GM21528 (cell line): ENCODE measurements around the gene C1QTNF8.

Experiments used
- ATAC-seq: cut with Tn5 transposase; IDR thresholded peaks from one replicate; pipeline ENCODE4 v1.9.1; 2021; ENCODE audit warnings: mild to moderate bottlenecking, moderate library complexity; ENCODE audit not compliant: unreplicated experiment, low FRiP score

Gene C1QTNF8

DNA sequence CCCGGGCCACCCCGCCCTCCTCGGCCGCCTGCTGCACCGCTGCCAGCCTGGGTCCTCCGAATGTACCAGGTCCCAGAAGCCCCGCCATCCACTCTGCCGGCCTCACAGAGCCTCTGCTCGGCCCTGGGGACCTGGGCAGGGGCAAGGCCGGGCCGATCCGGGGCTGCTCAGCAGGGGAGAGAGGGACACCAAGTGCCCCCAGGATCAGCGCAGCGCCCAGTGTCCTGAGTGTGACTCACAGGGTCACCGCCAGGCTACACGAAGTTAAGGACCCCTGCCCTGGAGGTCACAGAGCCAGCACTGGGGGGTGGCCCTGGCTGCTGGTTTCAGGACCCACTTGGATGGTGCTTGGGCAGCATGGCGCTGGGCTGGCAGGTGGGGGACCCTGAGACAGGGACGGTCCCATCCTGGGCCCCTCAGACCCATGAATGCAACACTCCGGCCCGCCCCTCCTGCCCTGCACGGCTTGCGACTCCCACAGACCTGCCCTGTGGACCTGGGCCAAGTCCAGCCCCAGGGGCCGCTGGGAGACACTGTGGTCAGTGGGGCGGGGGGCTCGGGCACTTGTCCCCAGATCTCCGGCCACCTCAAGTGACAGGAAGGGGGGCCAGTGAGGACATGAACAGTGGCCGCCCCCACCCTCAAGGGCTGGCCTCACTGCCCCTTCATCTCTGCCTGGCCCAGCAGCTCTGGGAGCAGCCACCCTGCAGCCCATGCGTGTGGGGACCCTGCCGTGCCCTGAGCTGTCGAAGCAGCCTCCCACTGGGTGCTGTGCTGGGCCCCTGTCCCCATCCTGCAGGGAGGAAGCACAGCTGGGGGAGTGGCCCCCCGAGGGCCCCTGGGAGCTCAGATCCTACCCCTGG is 46.7 kb downstream of the C1QTNF8 start:
- ATAC-seq, result no peak

DNA sequence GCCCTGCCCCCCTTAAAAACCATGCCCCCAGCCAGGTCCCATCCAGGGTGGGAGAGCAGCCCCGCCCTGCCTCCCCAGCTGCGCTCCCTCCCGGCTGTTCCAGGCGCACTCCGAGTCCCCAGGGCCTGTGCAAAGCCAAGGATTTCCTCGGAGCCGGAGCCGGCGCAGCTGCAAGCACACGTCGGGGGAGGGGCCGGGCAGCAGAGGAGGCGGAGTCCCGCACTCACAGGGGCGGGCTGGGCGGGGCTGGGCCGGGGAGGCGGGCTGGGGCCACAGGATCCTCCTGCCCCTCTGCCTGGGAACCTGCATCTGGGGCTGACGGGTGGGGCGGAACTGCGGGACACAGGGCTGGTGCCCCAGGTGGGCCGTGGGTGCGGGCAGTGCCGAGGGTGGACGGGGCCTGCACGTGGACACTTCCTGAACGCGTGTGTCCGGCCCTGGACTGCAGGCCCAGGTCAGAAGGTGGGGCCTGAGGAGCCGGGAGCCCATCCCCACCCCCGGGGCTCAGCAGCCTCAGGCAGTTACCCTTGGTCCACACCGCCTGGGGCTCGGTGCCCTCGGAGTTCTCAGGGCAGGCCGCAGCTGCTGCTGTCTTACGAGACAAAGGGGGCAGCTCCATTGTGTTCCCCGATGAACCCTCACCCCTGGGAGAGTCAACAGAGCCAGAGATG is 47.5 kb downstream of the C1QTNF8 start:
- ATAC-seq, result no peak

DNA sequence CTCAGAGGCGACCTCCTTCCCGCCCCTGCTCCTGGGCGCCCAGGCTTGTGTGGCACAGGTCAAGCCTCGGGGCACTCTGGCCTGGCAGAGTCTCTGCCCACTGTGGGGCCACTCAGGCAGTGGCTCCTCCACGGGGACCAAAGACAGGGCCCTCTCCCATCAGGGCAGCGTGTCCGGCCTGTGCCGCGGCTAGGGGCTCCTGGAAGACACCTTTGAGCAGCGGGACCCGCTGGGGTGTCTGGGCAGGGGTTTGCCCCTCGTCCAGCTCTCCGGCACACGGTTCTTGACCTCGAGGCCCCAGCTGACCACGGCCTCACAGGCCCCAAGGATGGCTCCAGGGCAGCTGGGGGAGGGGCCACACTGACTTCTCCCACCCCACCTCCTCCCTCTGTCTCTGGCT is 48.2 kb downstream of the C1QTNF8 start:
- no peak for ATAC-seq

DNA sequence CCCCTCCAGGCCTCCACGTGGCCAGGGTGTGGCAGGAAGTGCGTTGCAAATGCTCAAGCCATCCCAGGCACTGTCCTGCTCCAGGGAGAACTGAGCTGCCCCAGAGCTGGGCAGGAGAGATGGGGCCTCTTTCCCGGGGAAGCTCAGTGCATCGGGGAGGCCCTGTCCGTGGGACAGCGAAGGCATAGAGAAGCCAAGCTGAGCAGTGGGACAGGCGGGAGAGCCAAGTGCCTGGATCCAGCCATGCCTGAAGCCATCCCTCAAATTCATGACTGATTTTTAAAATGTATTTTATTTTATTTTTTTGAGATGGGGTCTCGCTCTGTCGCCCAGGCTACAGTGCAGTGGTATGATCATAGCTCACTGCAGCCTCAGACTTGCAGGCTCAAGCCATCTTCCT is 48.9 kb downstream of the C1QTNF8 start:
- ATAC-seq, result no peak

DNA sequence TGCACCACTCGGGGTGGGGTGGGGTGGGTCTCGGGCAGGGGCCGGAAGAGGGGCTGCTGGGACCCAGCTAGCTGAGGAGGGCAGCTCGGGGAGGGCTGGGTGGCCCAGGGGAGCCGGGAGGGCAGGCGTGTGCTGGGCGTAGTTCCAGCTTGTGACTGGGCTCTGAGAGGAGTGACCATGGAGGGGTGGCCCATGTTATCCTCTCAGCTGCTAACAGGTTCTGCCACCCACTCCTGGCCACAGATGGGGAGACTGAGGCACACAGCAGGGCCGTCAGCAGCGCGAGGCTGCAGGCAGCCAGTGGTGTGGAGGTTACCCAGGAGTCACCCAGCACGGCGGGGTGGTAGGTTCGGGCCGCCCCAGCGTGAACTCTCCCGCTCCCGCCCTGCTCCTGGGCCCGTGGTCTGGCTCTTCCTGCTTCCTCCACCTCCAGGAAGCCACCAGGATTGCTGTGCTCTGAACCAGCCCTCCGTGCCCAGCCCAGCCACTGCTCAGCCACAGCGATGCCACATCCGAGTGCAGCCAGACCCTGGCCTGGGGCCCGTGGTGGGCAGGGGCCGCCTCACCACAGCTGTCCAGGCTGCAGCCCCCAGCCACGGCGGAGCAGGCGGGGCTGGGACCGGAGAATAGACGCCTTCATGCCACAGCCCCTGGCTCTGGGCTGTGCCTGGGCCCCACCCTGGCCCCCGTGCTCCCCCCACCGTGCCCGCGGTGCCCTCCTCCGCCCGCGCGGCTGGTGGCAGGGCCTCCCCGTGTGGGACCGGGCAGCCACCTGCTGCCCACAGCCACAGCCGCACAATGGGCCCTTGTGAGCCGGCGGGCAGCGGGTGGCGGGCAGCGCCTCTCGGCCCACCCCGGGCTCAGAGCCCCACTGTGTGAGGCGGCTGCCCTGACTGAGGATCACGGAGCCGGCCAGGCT is 49.8 kb downstream of the C1QTNF8 start:
- ATAC-seq, result no peak

DNA sequence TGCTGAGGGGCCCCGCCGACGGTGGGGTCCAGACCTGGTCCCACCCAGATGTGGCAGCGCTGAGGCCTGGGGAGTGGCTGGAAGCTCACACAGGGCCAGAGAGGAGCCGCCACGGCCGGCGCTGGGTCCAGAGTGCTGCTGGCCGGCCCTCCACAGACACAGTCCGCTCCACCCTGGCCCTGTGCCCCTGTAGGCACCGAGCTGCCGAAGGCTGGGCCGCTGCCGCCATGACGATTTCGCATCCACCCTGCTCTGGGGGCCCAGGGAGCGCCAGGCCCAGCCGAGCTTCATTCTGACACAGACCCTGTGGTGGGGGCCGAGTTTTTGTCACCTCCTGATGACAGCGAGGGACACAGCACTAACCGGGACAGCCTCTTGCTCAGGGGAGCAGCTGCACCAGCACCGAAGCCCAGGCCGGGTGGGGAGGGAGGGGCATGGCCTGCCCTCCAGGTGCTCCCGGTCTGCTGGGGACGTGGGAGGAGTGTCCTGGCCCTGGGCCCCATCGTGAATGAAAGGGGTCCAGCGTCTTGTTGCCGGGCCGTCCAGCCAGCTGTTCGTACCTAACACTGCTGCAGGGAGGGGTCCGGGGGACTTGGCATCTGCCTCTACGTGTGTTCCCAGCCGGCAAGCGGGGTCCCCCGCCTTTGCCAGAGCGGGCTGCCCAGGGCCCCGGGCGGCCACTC is 50.6 kb downstream of the C1QTNF8 start:
- ATAC-seq, result no peak

DNA sequence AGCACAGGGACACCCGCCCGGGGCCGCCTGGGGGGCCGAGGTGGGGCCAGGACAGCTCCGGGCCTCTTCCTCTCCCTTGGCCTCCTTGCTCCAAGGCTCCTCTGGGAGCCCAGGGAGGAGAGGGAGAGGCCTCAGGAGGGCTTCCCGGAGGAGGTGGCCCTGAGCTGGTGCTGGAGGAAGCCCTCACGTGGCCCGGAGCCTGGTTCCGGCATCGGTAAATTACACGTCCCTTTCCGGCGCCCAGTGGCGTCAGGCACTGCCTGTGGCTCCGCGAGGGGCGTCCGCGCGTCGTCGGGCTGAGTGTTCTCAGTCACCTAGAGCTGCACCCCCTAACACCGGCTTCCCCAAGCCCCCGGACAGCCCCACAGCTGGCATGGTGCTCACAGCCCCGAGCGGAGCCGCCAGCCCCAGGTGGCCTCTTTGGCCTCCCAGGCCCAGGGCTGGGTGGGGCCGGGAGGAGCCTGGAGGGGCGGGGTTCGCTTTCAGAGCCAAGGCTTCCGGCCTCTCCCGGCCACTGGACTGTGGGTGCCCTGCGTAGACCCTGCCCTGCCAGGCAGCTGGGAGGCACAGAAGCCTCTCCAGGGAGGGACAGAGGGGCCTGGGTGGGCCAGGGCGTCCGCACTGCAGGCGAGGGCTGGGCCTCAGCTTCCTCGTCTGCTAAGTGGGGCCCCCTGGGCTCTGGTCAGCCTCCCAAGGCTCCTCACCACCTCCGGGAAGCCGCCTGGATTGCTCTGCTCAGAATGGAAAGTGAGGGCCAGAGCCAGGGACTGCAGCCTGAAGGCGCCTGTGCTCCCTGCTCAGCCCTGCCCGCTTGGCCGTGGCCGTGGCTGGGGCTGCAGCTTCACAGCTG is 51.4 kb downstream of the C1QTNF8 start:
- ATAC-seq, result no peak

DNA sequence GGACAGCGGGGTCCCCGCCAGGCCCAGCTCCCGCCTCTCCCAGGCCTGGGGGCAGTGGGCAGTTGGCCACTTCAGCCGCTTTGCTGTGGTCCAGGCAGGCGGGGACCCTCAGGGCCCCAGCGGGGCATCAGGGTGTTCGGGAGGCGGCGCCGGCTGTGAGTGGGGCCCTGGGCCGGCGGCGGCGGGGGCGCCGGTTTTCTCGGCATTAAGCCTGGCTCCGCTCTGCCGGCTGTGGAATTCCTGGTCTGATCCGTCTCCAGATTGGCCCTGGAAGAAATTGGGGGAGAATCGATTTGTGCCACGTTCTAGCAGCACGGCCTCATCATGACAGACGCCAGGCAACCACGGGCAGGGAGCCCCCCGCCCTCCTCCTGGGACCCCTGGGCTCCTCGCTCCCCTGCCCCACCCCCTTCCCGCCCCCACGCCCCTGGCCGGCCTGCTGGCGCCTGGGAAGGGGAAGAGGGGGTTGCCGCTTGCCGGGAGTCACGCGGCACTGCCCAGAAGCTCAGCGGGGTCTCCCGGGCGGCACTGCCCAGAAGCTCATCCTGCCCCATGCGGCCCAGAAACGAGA is 52.1 kb downstream of the C1QTNF8 start:
- no peak for ATAC-seq

DNA sequence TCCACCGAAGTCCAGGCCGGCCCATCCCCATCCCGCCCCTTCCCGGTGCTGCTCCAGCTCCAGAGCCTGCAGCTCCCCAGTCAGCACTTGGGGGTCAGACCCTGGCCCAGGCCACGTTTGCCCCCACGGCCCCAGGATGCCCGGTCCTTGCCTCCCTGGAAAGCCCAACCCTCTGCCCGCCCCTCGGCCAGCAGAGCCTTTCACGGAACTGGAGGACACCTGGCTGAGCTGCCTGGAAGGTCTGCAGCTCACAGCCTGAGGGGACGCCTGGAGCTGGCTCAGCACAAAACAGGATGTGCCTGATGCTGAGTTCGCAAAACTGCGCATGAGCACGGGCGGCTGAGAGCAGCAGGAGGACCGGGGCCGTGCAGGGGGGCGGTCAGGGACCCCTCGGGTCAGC is 53.2 kb downstream of the C1QTNF8 start:
- ATAC-seq, result no peak

DNA sequence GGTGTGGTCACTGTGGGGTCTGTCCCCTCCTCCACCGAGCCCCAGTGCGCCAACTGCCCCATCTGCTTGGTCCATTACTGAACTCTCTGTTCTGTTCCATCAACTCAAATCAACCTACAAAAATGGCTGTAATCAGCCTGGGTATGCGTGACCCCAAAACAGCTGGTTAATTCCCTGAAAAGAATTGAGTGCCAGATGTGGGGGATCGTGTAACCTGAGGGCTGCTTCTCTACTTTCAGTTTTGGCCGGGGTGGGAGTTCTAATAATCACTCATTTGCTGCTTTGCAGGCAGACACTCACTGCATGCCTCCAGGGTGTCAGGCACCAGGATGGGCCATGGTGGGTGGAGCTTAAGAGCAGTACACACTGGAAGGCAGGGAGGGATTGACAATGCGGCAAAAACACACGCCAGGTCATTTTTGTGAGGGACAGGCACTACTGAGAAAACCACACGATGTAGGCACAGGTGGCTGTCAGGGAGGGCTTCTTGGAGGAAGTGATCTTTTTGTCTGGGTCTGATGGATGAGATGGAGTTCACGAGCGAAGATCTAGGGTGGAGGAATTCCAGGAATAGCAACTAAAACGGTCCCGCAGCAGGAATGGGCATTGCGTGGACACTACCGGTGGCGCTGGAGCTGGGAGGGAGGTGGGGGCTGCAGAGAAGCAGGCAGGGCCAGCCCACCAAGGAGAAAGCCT is 53.8 kb downstream of the C1QTNF8 start:
- ATAC-seq, result no peak

DNA sequence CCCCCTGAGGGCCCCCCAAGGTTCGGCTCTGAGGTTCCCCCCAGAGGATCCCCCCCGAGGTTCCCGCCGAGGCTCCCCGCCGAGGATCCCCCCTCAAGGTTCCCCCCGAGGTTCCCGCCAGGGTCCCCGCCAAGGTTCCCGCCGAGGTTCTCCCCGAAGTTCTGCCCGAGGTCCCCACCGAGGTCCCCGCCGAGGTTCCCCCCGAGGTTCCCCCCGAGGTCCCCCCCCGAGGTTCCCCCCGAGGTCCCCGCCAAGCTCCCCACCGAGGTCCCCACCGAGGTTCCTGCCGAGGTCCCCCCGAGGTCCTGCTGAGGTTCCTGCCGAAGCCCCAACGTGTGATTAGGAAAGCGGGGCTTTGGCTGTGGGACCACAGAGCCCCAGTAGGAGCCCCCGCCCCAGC is 55.7 kb downstream of the C1QTNF8 start:
- ATAC-seq, result no peak

DNA sequence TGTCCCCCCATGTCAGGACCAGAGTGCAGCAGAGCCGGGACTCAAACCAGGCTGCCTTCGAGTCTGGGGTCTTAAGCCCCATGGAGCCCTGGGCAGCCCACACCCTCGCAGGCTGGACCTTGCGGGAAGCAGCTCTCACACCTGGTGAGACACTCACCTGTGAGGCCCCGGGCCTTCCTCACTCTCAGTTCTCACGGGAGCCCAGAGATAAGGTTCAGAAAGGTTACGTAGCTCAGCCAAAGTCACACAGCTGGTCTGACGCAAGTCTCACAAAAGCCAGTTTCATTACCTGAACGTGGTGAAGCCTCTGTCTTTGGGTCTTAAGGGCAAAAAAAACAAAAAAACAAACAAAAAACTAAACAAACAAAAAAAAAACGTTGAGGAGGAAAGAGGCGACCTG is 56.3 kb downstream of the C1QTNF8 start:
- no peak for ATAC-seq

DNA sequence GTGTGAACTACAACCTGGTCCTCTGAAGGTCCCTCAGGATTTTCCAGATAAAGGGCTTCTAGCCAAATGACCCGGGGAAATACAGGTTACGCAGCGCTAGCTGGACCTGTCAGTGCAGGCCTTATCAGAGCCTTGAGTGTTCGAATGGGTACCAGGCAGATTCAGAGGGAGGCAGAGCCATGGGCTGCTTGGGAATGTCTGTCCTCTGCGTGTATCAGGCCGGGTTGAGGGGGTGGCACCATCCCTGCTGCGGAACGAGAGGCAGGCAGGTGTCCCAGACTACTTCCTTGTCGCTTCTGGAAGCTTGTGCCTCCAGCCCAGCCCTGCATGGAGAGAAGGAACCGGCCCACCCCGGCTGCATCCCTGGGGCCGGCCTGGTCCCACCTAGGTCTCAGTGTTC is 57.1 kb downstream of the C1QTNF8 start:
- ATAC-seq, result no peak
